GM12878 (cell line): ENCODE measurements around the gene MFSD11. TPM values are rescaled to one million over a fixed set of nuclear protein-coding genes. Genes with fewer than 3 reads are reported as not detected.
A peak's percentile ranks its signal among the peaks of the same experiment; 100 is the strongest.

Experiments
- ASH2L ChIP-seq: fragments of 300-600, 200-600 bp; sonication (generic); IDR thresholded peaks from 2 replicates; pipeline ENCODE4 v1.6.1; 2017; ENCODE audit warnings: low read depth, mild to moderate bottlenecking, borderline replicate concordance
- BACH1 ChIP-seq: fragments of 450-650 bp; IDR thresholded peaks from 2 replicates; pipeline ENCODE4 v1.6.1; 2017; ENCODE audit warnings: mild to moderate bottlenecking, borderline replicate concordance
- CHD2 ChIP-seq: IDR thresholded peaks from 2 replicates; pipeline ENCODE4 v1.6.1; 2011; ENCODE audit warnings: low read depth, low read length, improper control_type of control experiment, borderline replicate concordance
- CUX1 ChIP-seq: IDR thresholded peaks from 2 replicates; pipeline ENCODE4 v1.6.1; 2012; ENCODE audit warnings: improper control_type of control experiment, low read depth, low read length; ENCODE audit not compliant: insufficient replicate concordance
- ELK1 ChIP-seq: IDR thresholded peaks from 2 replicates; pipeline ENCODE4 v1.6.1; 2012; ENCODE audit warnings: low read depth, low read length, improper control_type of control experiment
- EP300 ChIP-seq, 2 experiments: fragments of 150-350 bp in 1 of 2; IDR thresholded peaks; 2 replicates each; pipeline ENCODE4 v1.6.1; 2011 to 2012; ENCODE audit warnings: low read depth in 2 of 2, low read length in 2 of 2, borderline replicate concordance in 1 of 2, improper control_type of control experiment in 1 of 2, inconsistent platforms in 1 of 2; ENCODE audit not compliant: control insufficient read depth in 1 of 2
- RCOR1 ChIP-seq: conservative IDR thresholded peaks from 2 replicates; pipeline ENCODE4 v1.6.1; 2012; ENCODE audit warnings: low read depth, low read length, improper control_type of control experiment
- ZNF622 ChIP-seq: fragments of 450-650 bp; IDR thresholded peaks from 2 replicates; pipeline ENCODE4 v1.6.1; 2017; ENCODE audit warnings: mild to moderate bottlenecking, inconsistent platforms
- polyA plus RNA-seq, 11 experiments: library from polyadenylated mRNA; depleted of rRNA in 4 of 11; unstranded in 6 of 11; stranded (reverse) in 5 of 11; fragments of >200 nt; fragmentation: Nextera tagmentation in 4 of 11; fragmentation: Illumina TruSeq in 1 of 11; extraction: Ambion mirVana in 4 of 11; extraction: Trizol in 1 of 11; gene quantifications; 1 replicate in 1 of 11; 2 replicates in 10 of 11; pipeline versions ENCODE4 v1.2.1 to v1.2.3, GENCODE V29; 2011 to 2016; ENCODE audit warnings: inconsistent platforms in 2 of 11, missing spikeins in 2 of 11, low read depth in 1 of 11
- total RNA-seq, 4 experiments: library from RNA; depleted of rRNA in 3 of 4; stranded (reverse); fragments of >200 nt in 3 of 4; fragmentation: Illumina TruSeq in 1 of 4; extraction: Trizol in 1 of 4; gene quantifications; 2 replicates each; pipeline versions ENCODE4 v1.2.1 to v1.2.3, GENCODE V29; 2013 to 2021
- TF ChIP-seq, protein P1 (sequence below): IDR thresholded peaks from 2 replicates; pipeline ENCODE4 v1.6.1; 2012; ENCODE audit warnings: low read depth, low read length, improper control_type of control experiment
- TF ChIP-seq, protein P2 (sequence below): fragments of 450-650 bp; IDR thresholded peaks from 2 replicates; pipeline ENCODE4 v1.6.1; 2018; ENCODE audit warnings: mild to moderate bottlenecking, low read depth, moderate library complexity; ENCODE audit not compliant: partially characterized antibody
- TF ChIP-seq, protein P3 (sequence below), 3 experiments: IDR thresholded peaks in 2 of 3; conservative IDR thresholded peaks in 1 of 3; 2 replicates each; pipeline ENCODE4 v1.5.1; 2011; ENCODE audit warnings: low read depth in 3 of 3, low read length in 3 of 3, mild to moderate bottlenecking in 3 of 3, control low read depth in 2 of 3, moderate library complexity in 2 of 3, inconsistent platforms in 1 of 3, mixed read lengths in 1 of 3; ENCODE audit not compliant: control insufficient read depth in 2 of 3, insufficient read depth in 1 of 3; ENCODE audit errors: extremely low read depth in 1 of 3

MFSD11 gene
- total and polyA plus RNA-seq, 10 of the 15 experiments (the other 5 are each of a cell fraction or from before 2014, with no cell fraction given), result 11.0 to 19.4 (median 15.5) TPM

DNA sequence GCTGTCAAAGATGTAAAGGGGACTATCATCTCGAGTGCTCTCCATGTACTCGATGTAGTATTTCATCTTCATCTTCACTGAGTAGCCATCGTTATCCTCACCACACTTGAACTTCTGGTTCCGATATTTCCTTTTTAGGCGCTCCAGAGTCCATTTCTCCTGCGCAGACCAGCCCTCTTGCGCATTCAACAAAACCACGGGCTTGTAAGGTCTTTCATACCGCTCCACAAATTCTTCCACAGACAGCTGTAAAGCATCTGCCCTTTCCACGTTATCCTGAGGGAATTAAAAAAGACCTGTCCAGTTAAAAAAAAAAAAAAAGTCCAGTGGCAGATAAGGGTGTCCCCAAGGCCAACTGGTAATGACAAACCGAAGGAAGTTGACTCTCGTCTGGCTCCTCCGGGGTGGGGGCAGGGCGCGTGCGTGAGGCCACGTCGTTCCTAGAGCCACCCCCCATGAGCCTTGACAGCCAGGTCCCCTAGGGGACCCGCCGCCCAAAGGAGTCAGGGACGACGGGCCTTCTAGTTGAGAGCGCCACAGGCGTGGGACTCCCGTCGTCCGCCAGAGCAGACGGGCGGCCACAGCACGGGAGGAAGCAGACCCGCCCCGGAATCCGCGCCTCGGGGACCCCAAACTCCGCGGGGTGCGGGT, 12.2 kb upstream of the MFSD11 start (continued):
- TF ChIP-seq CUX1, result no peak
- TF ChIP-seq CHD2, result peak; percentile 63
- no peak for TF ChIP-seq ZNF622
- TF ChIP-seq ELK1, result 0 out of 2 replicates have a peak, but pooled peaks have one; percentile 26
- no peak for TF ChIP-seq RCOR1
- no peak for TF ChIP-seq ASH2L
- TF ChIP-seq, protein P1, sequence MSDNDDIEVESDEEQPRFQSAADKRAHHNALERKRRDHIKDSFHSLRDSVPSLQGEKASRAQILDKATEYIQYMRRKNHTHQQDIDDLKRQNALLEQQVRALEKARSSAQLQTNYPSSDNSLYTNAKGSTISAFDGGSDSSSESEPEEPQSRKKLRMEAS, result no peak
- no peak for TF ChIP-seq BACH1
- TF ChIP-seq, protein P2, sequence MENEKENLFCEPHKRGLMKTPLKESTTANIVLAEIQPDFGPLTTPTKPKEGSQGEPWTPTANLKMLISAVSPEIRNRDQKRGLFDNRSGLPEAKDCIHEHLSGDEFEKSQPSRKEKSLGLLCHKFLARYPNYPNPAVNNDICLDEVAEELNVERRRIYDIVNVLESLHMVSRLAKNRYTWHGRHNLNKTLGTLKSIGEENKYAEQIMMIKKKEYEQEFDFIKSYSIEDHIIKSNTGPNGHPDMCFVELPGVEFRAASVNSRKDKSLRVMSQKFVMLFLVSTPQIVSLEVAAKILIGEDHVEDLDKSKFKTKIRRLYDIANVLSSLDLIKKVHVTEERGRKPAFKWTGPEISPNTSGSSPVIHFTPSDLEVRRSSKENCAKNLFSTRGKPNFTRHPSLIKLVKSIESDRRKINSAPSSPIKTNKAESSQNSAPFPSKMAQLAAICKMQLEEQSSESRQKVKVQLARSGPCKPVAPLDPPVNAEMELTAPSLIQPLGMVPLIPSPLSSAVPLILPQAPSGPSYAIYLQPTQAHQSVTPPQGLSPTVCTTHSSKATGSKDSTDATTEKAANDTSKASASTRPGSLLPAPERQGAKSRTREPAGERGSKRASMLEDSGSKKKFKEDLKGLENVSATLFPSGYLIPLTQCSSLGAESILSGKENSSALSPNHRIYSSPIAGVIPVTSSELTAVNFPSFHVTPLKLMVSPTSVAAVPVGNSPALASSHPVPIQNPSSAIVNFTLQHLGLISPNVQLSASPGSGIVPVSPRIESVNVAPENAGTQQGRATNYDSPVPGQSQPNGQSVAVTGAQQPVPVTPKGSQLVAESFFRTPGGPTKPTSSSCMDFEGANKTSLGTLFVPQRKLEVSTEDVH, result peak; percentile 47
- TF ChIP-seq EP300 (IDR thresholded peaks at IDR 0.05; ENCODE audit: borderline replicate concordance in 1 of 2, control insufficient read depth in 1 of 2, low read depth in 2 of 2, low read length in 2 of 2), result no peak
- TF ChIP-seq, protein P3, sequence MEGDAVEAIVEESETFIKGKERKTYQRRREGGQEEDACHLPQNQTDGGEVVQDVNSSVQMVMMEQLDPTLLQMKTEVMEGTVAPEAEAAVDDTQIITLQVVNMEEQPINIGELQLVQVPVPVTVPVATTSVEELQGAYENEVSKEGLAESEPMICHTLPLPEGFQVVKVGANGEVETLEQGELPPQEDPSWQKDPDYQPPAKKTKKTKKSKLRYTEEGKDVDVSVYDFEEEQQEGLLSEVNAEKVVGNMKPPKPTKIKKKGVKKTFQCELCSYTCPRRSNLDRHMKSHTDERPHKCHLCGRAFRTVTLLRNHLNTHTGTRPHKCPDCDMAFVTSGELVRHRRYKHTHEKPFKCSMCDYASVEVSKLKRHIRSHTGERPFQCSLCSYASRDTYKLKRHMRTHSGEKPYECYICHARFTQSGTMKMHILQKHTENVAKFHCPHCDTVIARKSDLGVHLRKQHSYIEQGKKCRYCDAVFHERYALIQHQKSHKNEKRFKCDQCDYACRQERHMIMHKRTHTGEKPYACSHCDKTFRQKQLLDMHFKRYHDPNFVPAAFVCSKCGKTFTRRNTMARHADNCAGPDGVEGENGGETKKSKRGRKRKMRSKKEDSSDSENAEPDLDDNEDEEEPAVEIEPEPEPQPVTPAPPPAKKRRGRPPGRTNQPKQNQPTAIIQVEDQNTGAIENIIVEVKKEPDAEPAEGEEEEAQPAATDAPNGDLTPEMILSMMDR (IDR thresholded peaks at IDR 0.05 in 2 of 3, conservative IDR thresholded peaks at IDR 0.05 in 1 of 3; ENCODE audit: control insufficient read depth in 2 of 3, extremely low read depth in 1 of 3, insufficient read depth in 1 of 3, low read depth in 3 of 3, low read length in 3 of 3), result no peak
